Measurements from ENCODE around the gene OR5AN1. TPM values are rescaled to one million over a fixed set of nuclear protein-coding genes. Genes with fewer than 3 reads are reported as not detected.

The OR5AN1 gene
- total and polyA plus RNA-seq, 2 of the 8 experiments (the other 6 are each of a cell fraction or from before 2014, with no cell fraction given) = not detected

DNA sequence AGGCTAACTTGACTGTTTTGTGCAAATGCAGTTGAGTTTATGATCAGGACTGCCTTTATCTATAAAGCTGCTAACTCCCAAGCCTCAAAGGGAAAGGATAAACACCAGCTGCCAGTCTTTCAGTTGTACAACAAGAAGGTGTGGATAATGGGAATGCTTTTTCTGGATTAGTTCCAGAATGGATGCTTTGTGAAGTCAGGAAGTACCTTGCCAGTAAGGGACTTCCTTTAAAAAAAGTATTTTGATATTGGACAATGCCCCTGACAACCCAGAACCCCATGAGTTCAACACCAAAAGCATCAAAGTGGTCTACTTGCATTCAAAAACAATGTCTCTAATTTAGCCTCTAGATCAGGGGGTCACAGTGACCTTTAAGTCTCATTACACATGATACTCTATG lies 35.5 kb downstream of the OR5AN1 start (continued):
- no peak for TF ChIP-seq HDAC2 (IDR thresholded peaks at IDR 0.05; ENCODE audit: borderline replicate concordance in 1 of 2, low read depth in 2 of 2, low read length in 2 of 2)

Data from H1 (cell line).